ENCODE data around the gene STXBP6. TPM values are rescaled to one million over a fixed set of nuclear protein-coding genes. Genes with fewer than 3 reads are reported as not detected.
"Not testable (repeated sequence)": the region's sequence is repeated elsewhere in the genome, so short reads cannot be mapped to it uniquely, and the experiment has no call there.

Gene STXBP6
- total and polyA plus RNA-seq, 5 experiments from 2014 or later = 0.61 TPM; not detected in 4

DNA sequence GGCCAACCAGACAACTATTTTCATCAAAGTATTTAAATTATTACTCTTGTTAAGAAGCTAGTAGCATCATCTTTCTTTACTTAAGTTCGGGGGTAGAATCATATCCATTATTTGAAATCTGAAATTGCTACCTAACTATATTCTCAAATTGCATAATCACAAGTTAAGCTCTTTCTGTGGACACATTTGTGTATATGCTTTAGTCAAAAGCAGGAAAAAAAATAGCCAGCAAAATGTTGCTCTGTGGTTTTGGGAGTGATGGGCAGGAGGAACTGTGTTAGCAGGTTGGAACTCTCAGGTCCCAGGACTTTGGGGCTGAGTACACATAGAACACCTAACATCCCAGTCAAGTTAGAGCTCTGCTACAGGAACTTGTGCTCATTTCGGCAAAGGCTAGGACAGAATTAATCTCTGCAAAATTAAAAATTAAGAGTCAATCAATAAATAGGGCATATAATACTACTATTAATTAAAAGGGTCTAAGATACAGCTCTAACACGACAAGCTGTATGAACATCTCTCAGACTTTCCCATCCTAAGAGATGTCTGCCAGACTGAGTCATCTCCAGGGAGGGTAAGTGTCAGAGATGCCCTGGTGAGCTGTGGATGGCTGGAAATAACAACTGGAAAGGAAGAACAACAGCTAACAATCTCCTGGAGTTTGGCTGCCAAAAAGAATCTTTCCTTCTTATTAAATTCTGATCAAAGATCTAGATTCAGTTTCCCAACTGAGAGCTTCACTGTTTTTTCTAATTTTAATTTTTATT lies 212.5 kb downstream of the STXBP6 start:
- Mint-ChIP-seq H3K4me3 (no peak overlapping the region), H3K9me3 (no peaks in the 10 kb centered on the region), H3K4me1 (no peaks in the 10 kb centered on the region), H3K27ac (no peak overlapping the region), H3K36me3 (no peaks in the 10 kb centered on the region), H3K27me3 (peaks cover 4 to 14% (median 14%) of the 10 kb centered on the region in 5 donors)
- ATAC-seq (no peak), DNase-seq (no peak)
- POLR2A ChIA-PET = no interaction called here

DNA sequence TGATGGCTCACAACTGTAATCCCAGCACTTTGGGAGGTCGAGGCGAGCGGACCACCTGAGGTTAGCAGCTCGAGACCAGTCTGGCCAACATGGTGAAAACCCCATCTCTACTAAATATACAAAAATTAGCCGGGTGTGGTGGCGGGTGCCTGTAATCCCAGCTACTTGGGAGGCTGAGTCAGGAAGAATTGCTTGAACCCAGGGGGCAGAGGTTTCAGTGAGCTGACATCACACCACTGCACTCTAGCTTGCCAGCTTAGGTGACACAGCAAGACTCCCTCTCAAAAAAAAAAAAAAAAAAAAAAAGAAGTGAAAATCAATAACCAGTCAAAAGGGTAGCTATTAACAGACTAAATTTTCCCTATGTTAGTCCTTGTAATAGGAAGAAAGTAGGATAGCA lies 213.6 kb downstream of the STXBP6 start:
- H3K27ac Mint-ChIP-seq, H3K4me3 Mint-ChIP-seq, POLR2A ChIA-PET, H3K9me3 Mint-ChIP-seq, DNase-seq, H3K4me1 Mint-ChIP-seq, H3K36me3 Mint-ChIP-seq, ATAC-seq: not testable (repeated sequence)
- H3K27me3 Mint-ChIP-seq = peaks cover 4 to 14% (median 14%) of the 10 kb centered on the region in 5 donors

DNA sequence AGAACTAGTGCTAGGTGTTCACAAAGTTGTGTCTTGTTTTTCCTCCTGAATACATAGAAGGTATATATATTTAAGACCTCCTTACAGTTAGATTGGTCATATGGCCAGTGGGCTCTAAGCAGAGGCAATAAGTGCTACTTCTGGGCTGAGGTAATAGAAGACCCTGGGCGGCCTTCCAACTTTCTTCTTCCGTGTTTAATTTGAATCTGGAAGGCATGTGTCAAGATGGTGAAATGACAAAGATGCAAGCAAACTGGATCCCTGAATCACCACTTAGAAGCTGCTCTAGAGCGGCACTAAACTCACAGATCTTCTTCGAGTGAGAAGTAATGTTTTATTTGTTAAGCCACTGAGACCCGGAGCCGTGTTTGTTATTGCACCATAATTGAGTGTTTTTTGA lies 215.0 kb downstream of the STXBP6 start:
- Mint-ChIP-seq H3K4me1 (no peaks in the 10 kb centered on the region), H3K4me3 (no peak overlapping the region), H3K36me3 (no peaks in the 10 kb centered on the region), H3K27ac (no peak overlapping the region), H3K27me3 (peaks cover 4 to 14% (median 14%) of the 10 kb centered on the region in 5 donors), H3K9me3 (no peaks in the 10 kb centered on the region)
- DNase-seq (no peak), ATAC-seq (no peak)
- POLR2A ChIA-PET = no interaction called here

DNA sequence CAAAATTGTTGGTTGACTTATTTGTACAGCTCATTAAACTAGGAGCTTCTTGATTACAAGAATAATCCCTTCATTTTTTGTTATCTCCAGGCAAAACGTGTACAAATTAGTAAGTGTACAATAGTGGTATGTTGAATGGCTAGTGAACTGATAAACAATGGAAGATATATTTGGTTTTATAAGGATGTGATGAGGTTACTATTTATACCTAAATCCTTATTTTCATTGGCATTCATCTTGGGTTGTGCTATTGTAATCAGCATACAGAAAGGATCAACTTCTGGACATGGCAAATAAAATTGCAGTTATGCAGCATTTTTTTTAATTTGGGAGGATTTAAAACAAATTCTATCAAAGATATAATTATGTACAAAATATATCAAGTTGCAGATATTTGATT lies 216.6 kb downstream of the STXBP6 start:
- POLR2A ChIA-PET = no interaction called here
- no peak for ATAC-seq

DNA sequence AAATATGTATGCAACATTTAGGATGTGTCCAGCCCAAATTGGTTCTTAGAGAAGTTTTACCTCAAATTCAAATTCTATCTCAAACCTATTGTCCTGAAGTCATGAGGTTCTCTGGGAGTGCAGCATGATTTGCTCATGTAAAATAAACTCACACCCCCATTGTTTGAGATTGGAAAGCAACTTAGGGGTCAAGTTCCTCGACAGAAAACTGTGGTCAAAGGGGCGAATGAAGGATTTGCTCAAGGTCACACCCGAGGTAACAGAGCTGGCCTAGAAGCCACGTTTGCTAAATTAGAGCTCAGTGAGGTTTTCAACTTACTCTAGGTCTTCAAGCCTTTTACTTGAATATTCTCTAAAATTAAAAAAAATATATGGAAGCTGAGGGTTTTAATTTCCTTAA lies 218.3 kb downstream of the STXBP6 start:
- DNase-seq (no peak), ATAC-seq (no peak)
- Mint-ChIP-seq H3K27me3 (peaks cover 7 to 18% (median 14%) of the 10 kb centered on the region in 5 donors), H3K9me3 (no peaks in the 10 kb centered on the region), H3K4me3 (no peak overlapping the region), H3K27ac (no peak overlapping the region), H3K36me3 (no peaks in the 10 kb centered on the region), H3K4me1 (no peaks in the 10 kb centered on the region)
- POLR2A ChIA-PET = no interaction called here

More for the DNA sequence above, 216.6 kb downstream of the STXBP6 start:
- Mint-ChIP-seq H3K4me1 (no peaks in the 10 kb centered on the region), H3K27me3 (peaks cover 4 to 16% (median 14%) of the 10 kb centered on the region in 5 donors), H3K36me3 (no peaks in the 10 kb centered on the region), H3K9me3 (no peaks in the 10 kb centered on the region), H3K27ac (no peak overlapping the region), H3K4me3 (no peak overlapping the region)
- DNase-seq = no peak

DNA sequence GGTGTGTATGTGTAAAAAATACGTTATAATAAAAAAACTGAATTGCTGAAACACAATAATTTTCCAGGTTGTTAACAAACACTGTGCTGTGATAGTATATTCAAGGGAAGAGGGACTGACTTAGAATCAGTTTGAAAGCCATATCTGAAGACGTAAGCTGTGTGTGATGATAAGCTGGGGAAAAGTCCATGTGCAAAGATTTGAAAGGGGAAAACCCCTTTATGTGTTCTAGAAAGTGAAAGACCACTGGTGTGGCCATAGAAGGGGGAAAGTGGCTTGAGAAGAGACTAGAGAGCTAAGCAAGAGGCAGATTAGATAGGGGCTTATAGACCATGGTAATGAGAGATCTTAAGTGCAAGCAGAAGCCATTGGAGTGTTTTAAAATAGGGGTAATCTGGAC lies 220.1 kb downstream of the STXBP6 start:
- Mint-ChIP-seq H3K27ac (no peak overlapping the region), H3K4me3 (no peak overlapping the region), H3K9me3 (no peaks in the 10 kb centered on the region), H3K4me1 (no peaks in the 10 kb centered on the region), H3K36me3 (no peaks in the 10 kb centered on the region), H3K27me3 (peaks cover 8 to 21% (median 10%) of the 10 kb centered on the region in 5 donors)
- no peak for ATAC-seq
- no peak for DNase-seq
- POLR2A ChIA-PET = no interaction called here

DNA sequence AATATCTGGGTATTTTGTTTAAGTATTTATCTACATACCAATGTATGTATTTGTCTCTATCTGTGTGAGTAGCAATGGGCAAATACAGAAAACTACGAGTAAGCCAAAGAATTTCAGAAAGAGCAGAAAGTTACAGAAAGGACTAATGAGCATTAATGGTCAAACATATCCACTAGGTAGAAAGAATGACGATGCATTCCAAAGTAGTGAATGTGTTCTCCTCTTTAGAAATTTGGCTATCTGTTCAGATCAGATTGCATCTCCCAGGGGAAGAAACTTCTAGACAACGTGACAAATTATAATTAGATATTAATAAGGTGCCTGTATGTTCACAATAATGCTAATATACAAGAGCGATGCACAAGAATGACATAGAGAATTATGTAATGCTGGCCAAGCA lies 221.5 kb downstream of the STXBP6 start:
- POLR2A ChIA-PET = no interaction called here
- H3K4me3 Mint-ChIP-seq = no peak overlapping the region
- no peak overlapping the region for H3K27ac Mint-ChIP-seq
- ATAC-seq (no peak), DNase-seq (no peak)
- peaks cover 0 to 13% (median 6%) of the 10 kb centered on the region in 5 donors for H3K27me3 Mint-ChIP-seq
- no peaks in the 10 kb centered on the region for H3K4me1 Mint-ChIP-seq
- H3K36me3 Mint-ChIP-seq = no peaks in the 10 kb centered on the region
- H3K9me3 Mint-ChIP-seq = no peaks in the 10 kb centered on the region

DNA sequence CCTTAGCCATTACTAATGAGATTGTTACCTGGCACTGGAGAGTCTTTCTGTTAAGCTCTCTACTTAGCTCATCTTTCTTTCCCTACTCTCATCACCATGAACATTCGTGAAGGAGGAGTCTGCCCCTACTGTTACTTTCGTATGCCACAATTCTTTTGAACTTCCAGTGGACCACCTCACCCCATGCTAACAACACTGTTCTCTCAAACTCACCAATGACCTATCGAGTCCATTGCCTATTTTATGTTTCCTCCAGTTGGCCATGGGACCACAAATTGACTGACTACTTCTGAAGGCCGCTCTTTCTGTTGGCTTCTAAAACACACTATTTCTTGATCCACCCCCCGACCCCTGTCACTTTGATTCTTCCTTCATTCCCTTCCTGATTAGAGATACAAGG lies 223.6 kb downstream of the STXBP6 start:
- ATAC-seq (no peak), DNase-seq (no peak)
- H3K27me3 Mint-ChIP-seq = peaks cover 7 to 25% (median 17%) of the 10 kb centered on the region in 5 donors
- no peak overlapping the region for H3K4me3 Mint-ChIP-seq
- no peaks in the 10 kb centered on the region for H3K36me3 Mint-ChIP-seq
- POLR2A ChIA-PET = no interaction called here
- no peak overlapping the region for H3K27ac Mint-ChIP-seq
- no peaks in the 10 kb centered on the region for H3K4me1 Mint-ChIP-seq
- no peaks in the 10 kb centered on the region for H3K9me3 Mint-ChIP-seq

DNA sequence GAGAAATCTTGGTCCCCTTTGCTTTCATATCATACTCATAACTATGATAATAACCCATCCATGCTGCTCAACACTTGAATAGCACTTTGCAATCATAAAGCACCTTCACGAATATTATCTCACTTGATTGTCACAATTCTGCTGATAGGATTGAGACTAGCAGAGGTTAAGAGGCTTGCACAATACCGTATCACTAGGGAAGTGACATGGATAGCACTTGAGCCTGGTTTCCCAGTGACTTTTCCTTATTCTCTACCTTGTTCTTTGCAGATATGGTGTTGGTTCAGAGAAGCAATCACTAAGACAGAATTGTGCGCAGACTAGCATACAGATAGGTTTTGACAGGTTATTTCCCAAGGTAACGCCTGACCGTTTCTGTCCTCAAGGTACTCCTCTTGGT lies 229.3 kb downstream of the STXBP6 start:
- no peak for ATAC-seq
- Mint-ChIP-seq H3K4me1 (no peaks in the 10 kb centered on the region), H3K27ac (no peak overlapping the region), H3K27me3 (peaks cover 5 to 38% (median 22%) of the 10 kb centered on the region in 5 donors), H3K9me3 (no peaks in the 10 kb centered on the region), H3K36me3 (no peaks in the 10 kb centered on the region), H3K4me3 (no peak overlapping the region)
- no peak for DNase-seq
- POLR2A ChIA-PET = no interaction called here

DNA sequence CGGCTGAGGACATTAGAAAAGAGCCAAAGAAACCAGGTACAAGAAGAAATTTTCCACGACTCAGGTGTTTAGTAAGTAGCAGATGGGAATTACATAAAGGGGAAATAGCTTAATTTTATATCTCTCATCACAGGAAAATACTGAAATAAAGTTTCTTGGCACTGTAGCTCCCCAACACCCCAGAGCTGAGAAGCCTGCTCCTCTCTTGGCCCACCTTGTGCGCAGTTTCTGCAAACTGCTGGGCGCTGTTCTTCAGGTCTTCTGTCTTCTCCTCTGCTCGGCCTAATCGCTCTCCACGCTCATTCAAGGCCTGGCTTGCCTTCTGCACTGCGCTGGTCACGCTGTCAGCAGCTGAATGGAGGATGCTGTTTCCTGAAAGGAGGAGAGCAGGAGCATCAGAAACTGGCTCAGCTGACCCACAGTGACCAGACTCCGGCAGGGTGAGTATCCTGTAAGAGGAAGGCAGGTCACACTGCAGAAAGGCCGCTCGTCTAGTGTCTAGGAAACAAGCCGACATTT lies 231.1 kb downstream of the STXBP6 start:
- no peaks in the 10 kb centered on the region for H3K9me3 Mint-ChIP-seq
- H3K27me3 Mint-ChIP-seq = peaks cover 5 to 38% (median 22%) of the 10 kb centered on the region in 5 donors
- H3K4me1 Mint-ChIP-seq = no peaks in the 10 kb centered on the region
- no peak overlapping the region for H3K4me3 Mint-ChIP-seq
- no peak for DNase-seq
- H3K27ac Mint-ChIP-seq = no peak overlapping the region
- POLR2A ChIA-PET = no interaction called here
- H3K36me3 Mint-ChIP-seq = no peaks in the 10 kb centered on the region
- ATAC-seq = no peak

DNA sequence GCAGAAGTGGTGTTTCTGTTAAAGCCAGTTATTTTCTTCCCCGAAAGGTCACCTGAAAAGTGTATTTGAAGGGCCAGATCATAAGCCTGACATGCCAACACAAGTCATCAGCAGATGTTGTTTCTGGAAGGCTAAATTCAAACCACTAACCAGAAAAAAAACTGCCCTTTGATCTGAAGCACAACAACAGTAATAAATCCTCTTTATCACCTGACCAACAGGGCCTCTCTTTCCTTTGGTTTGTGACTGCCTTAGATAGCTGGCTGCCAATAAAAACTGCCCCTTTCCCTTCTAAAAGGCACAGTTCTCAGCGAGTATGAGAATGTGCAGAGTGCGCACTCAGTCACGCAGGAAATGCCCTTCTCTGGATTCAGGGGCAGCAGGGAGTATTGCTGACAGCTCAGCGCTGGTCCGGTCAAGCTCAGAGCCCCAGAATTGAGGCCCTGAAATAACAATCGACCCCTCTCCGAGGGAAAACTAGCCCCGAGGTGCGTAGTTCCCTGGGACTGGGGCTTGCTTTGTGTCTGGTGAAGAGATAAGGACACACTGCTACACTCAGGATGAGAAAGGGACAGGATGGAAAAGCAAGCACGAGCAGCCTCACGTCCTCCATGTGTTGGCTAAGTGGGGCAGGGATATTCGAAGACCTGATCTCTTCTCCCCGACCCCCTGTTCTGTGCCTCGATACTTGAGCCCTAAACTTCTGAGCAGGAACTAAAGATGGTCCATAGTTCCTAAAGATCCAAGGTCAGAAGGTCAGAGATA lies 231.7 kb downstream of the STXBP6 start:
- H3K4me1 Mint-ChIP-seq = no peaks in the 10 kb centered on the region
- DNase-seq = no peak
- ATAC-seq = no peak
- H3K4me3 Mint-ChIP-seq = no peak overlapping the region
- no peaks in the 10 kb centered on the region for H3K9me3 Mint-ChIP-seq
- no peak overlapping the region for H3K27ac Mint-ChIP-seq
- H3K36me3 Mint-ChIP-seq = no peaks in the 10 kb centered on the region
- H3K27me3 Mint-ChIP-seq = peaks cover 8 to 38% (median 22%) of the 10 kb centered on the region in 5 donors
- POLR2A ChIA-PET = no interaction called here

DNA sequence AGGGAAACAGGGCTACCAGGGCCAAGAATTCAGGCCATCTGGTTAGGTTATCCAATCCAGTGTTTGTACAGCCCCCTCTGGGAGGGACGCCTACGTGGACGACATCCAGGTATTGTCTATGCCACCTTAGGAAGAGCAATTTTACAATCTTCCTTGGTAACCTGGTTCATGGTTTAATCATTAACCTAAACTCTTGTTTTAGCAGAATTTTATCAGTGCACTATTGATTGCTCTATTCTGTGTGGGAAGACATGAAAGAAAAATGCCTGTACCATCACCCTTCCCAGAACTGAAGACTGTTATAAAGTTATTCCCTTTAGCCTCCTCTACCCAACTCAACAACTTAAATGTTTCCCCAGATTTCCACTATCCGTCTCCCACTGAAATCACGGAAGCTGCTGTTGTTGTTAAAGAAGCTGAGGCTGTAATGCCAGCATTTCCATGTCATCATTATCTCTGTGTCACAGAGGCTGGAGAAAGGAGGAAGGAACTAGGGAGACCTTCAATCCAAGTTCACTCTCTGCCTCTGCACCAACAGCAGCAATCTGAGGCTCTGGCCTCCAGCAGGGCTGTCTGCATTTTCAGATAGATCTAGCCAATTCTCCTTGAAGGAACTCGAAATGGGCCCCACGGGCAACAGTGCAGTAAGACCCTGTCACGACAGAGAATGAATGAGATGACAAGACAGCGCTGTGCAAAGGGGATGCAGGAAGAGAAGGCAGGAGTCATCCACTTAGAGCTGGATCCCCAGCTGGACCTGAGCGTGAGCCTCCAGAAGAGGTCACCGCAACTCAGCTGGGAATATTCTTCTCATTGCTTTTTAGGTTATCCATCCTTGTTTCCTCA lies 232.5 kb downstream of the STXBP6 start:
- Mint-ChIP-seq H3K4me1 (no peaks in the 10 kb centered on the region), H3K27me3 (peaks cover 8 to 31% (median 22%) of the 10 kb centered on the region in 5 donors), H3K4me3 (no peak overlapping the region), H3K9me3 (no peaks in the 10 kb centered on the region), H3K27ac (peak overlapping the region in 1 of 10 donors; percentile 74), H3K36me3 (no peaks in the 10 kb centered on the region)
- DNase-seq = no peak
- ATAC-seq = no peak
- POLR2A ChIA-PET = no interaction called here

DNA sequence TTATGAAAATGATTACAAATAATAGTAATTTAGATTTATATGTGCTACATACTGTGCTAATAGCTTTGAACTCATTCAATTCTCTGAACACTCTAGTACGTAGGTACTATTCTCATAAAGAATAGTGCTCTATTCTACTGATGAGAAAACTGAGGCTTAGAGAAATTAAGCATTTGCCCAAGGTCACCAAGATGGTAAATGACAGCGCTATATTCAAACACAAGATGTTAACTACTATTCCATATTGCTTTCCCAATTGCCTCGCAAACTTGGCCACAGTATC lies 233.1 kb downstream of the STXBP6 start:
- Mint-ChIP-seq H3K27me3 (peaks cover 6 to 26% (median 17%) of the 10 kb centered on the region in 5 donors), H3K4me1 (no peaks in the 10 kb centered on the region), H3K27ac (no peak overlapping the region), H3K9me3 (no peaks in the 10 kb centered on the region), H3K36me3 (no peaks in the 10 kb centered on the region), H3K4me3 (no peak overlapping the region)
- POLR2A ChIA-PET = no interaction called here
- ATAC-seq (no peak), DNase-seq (no peak)

All from naive thymus-derived CD8-positive, alpha-beta T cell (primary cell).